ENCODE data around the gene AUTS2.

- TF ChIP-seq PKNOX1 (IDR thresholded peaks at IDR 0.05) = no peak
- no peak for TF ChIP-seq NFRKB (IDR thresholded peaks at IDR 0.05)
- TF ChIP-seq FOXM1 (IDR thresholded peaks at IDR 0.05; ENCODE audit: borderline replicate concordance) = no peak
Observed at GRCh38 chr7:70028620-70029019, 430.3 kb downstream of the AUTS2 start.
